HAP-1 (cell line): Measurements from ENCODE around the gene PRKRA.

Experiments used
- DNase-seq, 2 experiments: peaks; one replicate each; pipeline ENCODE4 v3.0.0-alpha.2; 2016 to 2020; ENCODE audit warnings: low spot score in 2 of 2
- H3K27me3 ChIP-seq: fragments of 250-450 bp; sonication (Bioruptor Pico); 2 replicates; pipeline ENCODE4 v1.5.1; 2020; ENCODE audit warnings: low read depth, mild to moderate bottlenecking, moderate library complexity
- H3K36me3 ChIP-seq: fragments of 250-450 bp; sonication (Bioruptor Pico); replicated peaks from 2 replicates; pipeline ENCODE4 v1.5.1; 2020; ENCODE audit warnings: mild to moderate bottlenecking
- H3K4me1 ChIP-seq: fragments of 250-450 bp; sonication (Bioruptor Pico); 2 replicates; pipeline ENCODE4 v1.5.1; 2020; ENCODE audit warnings: mild to moderate bottlenecking
- H3K4me3 ChIP-seq: fragments of 250-450 bp; sonication (Bioruptor Pico); 2 replicates; pipeline ENCODE4 v1.5.1; 2020; ENCODE audit warnings: mild to moderate bottlenecking, moderate library complexity
- H3K9me3 ChIP-seq: fragments of 250-450 bp; sonication (Bioruptor Pico); 2 replicates; pipeline ENCODE4 v1.5.1; 2020; ENCODE audit warnings: mild to moderate bottlenecking, moderate library complexity
- in situ Hi-C: fragments of 300-500 bp; cut with MboI; formaldehyde crosslinking; loops from 3 replicates; pipeline ENCODE4 v1.14.3; 2020; ENCODE audit warnings: low sequenced_read_pairs, inconsistent platforms, mixed read lengths

The PRKRA gene

GRCh38 chr2:178394859-178395258, 56.1 kb downstream of the PRKRA start:
- DNase-seq: no peak
- H3K4me1 ChIP-seq: no peaks in the 10 kb centered on the region
- H3K36me3 ChIP-seq: no peaks in the 10 kb centered on the region; the same call in 1 of the 2 replicates
- H3K9me3 ChIP-seq: no peaks in the 10 kb centered on the region
- H3K4me3 ChIP-seq: no peak overlapping the region
- in situ Hi-C loops: no loop called here
- no peaks in the 10 kb centered on the region for H3K27me3 ChIP-seq

GRCh38 chr2:178392215-178392614, 58.8 kb downstream of the PRKRA start:
- no peaks in the 10 kb centered on the region for H3K9me3 ChIP-seq
- in situ Hi-C loops: no loop called here

GRCh38 chr2:178391701-178392100, 59.3 kb downstream of the PRKRA start:
- peaks cover 7% of the 10 kb centered on the region for H3K36me3 ChIP-seq
- in situ Hi-C loops: no loop called here

More at GRCh38 chr2:178392215-178392614, 58.8 kb downstream of the PRKRA start:
- Histone ChIP-seq H3K36me3 (peaks cover 5% of the 10 kb centered on the region), H3K27me3 (no peaks in the 10 kb centered on the region), H3K4me3 (no peak overlapping the region), H3K4me1 (no peaks in the 10 kb centered on the region)
- no peak for DNase-seq

GRCh38 chr2:178388287-178388686, 62.7 kb downstream of the PRKRA start:
- in situ Hi-C loops: no loop called here
- H3K4me3 ChIP-seq: no peak overlapping the region
- peaks cover 7% of the 10 kb centered on the region for H3K36me3 ChIP-seq
- no peaks in the 10 kb centered on the region for H3K9me3 ChIP-seq
- no peaks in the 10 kb centered on the region for H3K4me1 ChIP-seq
- no peak for DNase-seq
- H3K27me3 ChIP-seq: no peaks in the 10 kb centered on the region

More at GRCh38 chr2:178391701-178392100, 59.3 kb downstream of the PRKRA start:
- Histone ChIP-seq H3K9me3 (no peaks in the 10 kb centered on the region), H3K27me3 (no peaks in the 10 kb centered on the region), H3K4me1 (no peaks in the 10 kb centered on the region), H3K4me3 (no peak overlapping the region)
- DNase-seq: no peak

- Histone ChIP-seq H3K9me3 (no peaks in the 10 kb centered on the region), H3K4me1 (no peaks in the 10 kb centered on the region), H3K36me3 (peaks cover 7% of the 10 kb centered on the region), H3K27me3 (no peaks in the 10 kb centered on the region), H3K4me3 (no peak overlapping the region)
- no peak for DNase-seq
- in situ Hi-C loops: no loop called here
Measured at GRCh38 chr2:178386986-178387597, 63.9 kb downstream of the PRKRA start.

- Histone ChIP-seq H3K36me3 (peaks cover 7% of the 10 kb centered on the region), H3K9me3 (no peaks in the 10 kb centered on the region), H3K4me3 (no peak overlapping the region), H3K27me3 (no peaks in the 10 kb centered on the region), H3K4me1 (no peaks in the 10 kb centered on the region)
- no peak for DNase-seq
- in situ Hi-C loops: no loop called here
Measured at GRCh38 chr2:178385595-178386148, 65.3 kb downstream of the PRKRA start.

GRCh38 chr2:178383718-178384117, 67.3 kb downstream of the PRKRA start:
- in situ Hi-C loops: no loop called here
- no peak for DNase-seq
- H3K4me3 ChIP-seq: no peak overlapping the region
- no peaks in the 10 kb centered on the region for H3K4me1 ChIP-seq
- H3K36me3 ChIP-seq: peaks cover 5% of the 10 kb centered on the region
- H3K9me3 ChIP-seq: no peaks in the 10 kb centered on the region
- H3K27me3 ChIP-seq: no peaks in the 10 kb centered on the region
